PFSK-1 (cell line): Measurements from ENCODE around the gene CAMTA1.

Experiments used
- POLR2AphosphoS5 ChIP-seq: IDR thresholded peaks from 2 replicates; pipeline ENCODE4 v1.6.1; 2012; ENCODE audit warnings: low read depth, mild to moderate bottlenecking, control low read depth, low read length, moderate library complexity
- REST ChIP-seq, 2 experiments: IDR thresholded peaks; 2 replicates each; pipeline versions ENCODE4 v1.6.1 to v1.8.0; 2011 to 2012; ENCODE audit warnings: low read depth in 2 of 2, low read length in 2 of 2, control low read depth in 1 of 2, inconsistent platforms in 1 of 2, mild to moderate bottlenecking in 1 of 2, moderate library complexity in 1 of 2; ENCODE audit not compliant: insufficient read depth in 1 of 2

- TF ChIP-seq REST (IDR thresholded peaks at IDR 0.05; ENCODE audit: insufficient read depth in 1 of 2, low read depth in 2 of 2, low read length in 2 of 2) (no peak), POLR2AphosphoS5 (no peak)
These were observed 405.0 kb downstream of the CAMTA1 start for GRCh38 chr1:7190261-7190660.
